ENCODE data around the gene SLC25A28.
"Not testable (repeated sequence)": the region's sequence is repeated elsewhere in the genome, so short reads cannot be mapped to it uniquely, and the experiment has no call there.

The SLC25A28 gene

GRCh38 chr10:99628923-99629624, 8.8 kb upstream of the SLC25A28 start:
- no peak for DNase-seq

- not testable (repeated sequence) for DNase-seq
Measured at GRCh38 chr10:99625124-99625523, 4.9 kb upstream of the SLC25A28 start.

- no peak for DNase-seq
Measured at GRCh38 chr10:99623919-99624318, 3.7 kb upstream of the SLC25A28 start.

GRCh38 chr10:99621454-99622251, 1.4 kb upstream of the SLC25A28 start:
- DNase-seq, result no peak

- peak; percentile 98 for DNase-seq
Measured at GRCh38 chr10:99620711-99621453, 643 bp upstream of the SLC25A28 start.

- peak; percentile 44 for DNase-seq
Measured at GRCh38 chr10:99619090-99619800, 994 bp downstream of the SLC25A28 start.

GRCh38 chr10:99617696-99618095, 2.5 kb downstream of the SLC25A28 start:
- DNase-seq, result no peak

GRCh38 chr10:99615426-99615825, 4.8 kb downstream of the SLC25A28 start:
- DNase-seq, result peak; percentile 44

GRCh38 chr10:99612167-99612831, 7.9 kb downstream of the SLC25A28 start:
- peak; percentile 65 for DNase-seq

- DNase-seq, result no peak
Measured at GRCh38 chr10:99611326-99611725, 8.9 kb downstream of the SLC25A28 start.

GRCh38 chr10:99610221-99610620, 10.0 kb downstream of the SLC25A28 start:
- DNase-seq, result no peak

- DNase-seq, result no peak
Measured at GRCh38 chr10:99609186-99609585, 11.1 kb downstream of the SLC25A28 start.

GRCh38 chr10:99605351-99605750, 14.9 kb downstream of the SLC25A28 start:
- no peak for DNase-seq

GRCh38 chr10:99604862-99605261, 15.4 kb downstream of the SLC25A28 start:
- DNase-seq, result no peak

GRCh38 chr10:99598781-99599509, 21.3 kb downstream of the SLC25A28 start:
- DNase-seq, result no peak

- DNase-seq, result no peak
Measured at GRCh38 chr10:99598011-99598410, 22.2 kb downstream of the SLC25A28 start.

- not testable (repeated sequence) for DNase-seq
Measured at GRCh38 chr10:99596708-99597107, 23.5 kb downstream of the SLC25A28 start.

GRCh38 chr10:99595770-99596465, 24.3 kb downstream of the SLC25A28 start:
- DNase-seq, result no peak

GRCh38 chr10:99595236-99595635, 25.0 kb downstream of the SLC25A28 start:
- no peak for DNase-seq

- DNase-seq, result no peak
Measured at GRCh38 chr10:99593312-99593711, 26.9 kb downstream of the SLC25A28 start.

GRCh38 chr10:99590799-99591198, 29.4 kb downstream of the SLC25A28 start:
- DNase-seq, result no peak
